Measurements from ENCODE around the gene MLN.

MLN gene

DNA sequence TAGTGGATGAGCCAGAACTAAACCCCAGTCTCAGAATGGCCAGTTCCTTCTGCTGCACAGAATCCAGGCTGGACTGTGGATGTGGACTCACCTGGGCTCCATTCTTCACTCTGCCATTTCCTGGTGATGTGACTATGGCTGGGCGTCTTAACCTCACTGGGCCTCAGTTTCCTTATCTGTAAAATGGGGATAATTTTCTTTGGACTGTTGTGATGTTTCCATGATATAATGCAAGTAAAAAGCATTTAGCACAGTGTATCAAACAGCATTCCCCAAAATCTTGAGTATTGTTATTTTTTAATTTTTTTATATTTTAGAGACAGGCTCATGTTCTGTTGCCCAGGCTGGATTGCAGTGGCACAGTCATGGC lies 51.2 kb downstream of the MLN start:
- DNase-seq (ENCODE audit: low read depth in 2 of 2) = no peak

DNA sequence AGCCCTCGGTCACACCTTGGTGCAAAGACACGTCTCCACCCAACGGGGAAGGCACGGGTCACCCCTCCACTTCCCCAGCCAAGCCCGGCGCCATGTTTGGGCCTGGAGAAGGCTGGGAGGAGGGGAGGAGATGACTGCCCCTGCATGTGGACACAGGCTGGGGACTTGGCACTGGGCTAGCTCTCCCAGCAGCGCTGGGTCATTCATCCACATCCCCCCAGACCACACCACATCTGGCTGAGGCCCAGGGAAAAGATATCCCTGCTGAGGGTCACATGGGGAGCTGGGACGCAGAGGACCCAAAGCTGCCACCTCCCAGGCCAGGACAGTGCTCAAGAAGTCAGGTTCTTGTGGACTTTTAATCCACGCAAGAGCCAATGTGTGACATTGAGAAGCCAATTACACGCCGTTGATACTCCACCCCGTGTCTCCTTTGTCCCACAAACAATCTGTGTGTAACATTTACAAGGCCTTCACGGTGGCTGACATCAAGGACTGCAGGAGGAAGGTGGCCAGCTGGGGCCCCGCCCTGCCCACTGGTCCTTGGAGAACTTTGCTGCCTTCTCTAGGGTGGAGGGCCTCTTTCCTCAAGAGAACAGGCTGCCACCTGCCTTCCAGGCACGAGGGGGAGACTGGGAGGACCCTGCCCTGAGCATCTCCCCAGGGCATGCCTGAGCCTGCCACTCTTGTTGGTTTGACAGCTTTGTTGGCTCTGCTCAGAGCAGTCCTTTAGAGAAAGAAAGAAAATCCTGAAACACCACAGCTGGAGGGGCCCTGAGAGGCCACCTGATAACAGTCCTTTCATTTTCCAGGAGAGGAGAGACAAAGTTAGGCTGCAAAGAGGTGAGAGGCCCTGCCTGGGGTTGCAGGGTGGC lies 51.8 kb downstream of the MLN start:
- DNase-seq (ENCODE audit: low read depth in 2 of 2) = no peak

- DNase-seq (ENCODE audit: low read depth in 2 of 2) = no peak
These were observed 53.4 kb downstream of the MLN start for GRCh38 chr6:33750244-33750991.

- DNase-seq (ENCODE audit: low read depth in 2 of 2) = no peak
These were observed 54.4 kb downstream of the MLN start for GRCh38 chr6:33749401-33749800.

GRCh38 chr6:33748841-33749240 lies 55.0 kb downstream of the MLN start:
- no peak for DNase-seq (ENCODE audit: low read depth in 2 of 2)

GRCh38 chr6:33747823-33748222 lies 56.0 kb downstream of the MLN start:
- no peak for DNase-seq (ENCODE audit: low read depth in 2 of 2)

DNA sequence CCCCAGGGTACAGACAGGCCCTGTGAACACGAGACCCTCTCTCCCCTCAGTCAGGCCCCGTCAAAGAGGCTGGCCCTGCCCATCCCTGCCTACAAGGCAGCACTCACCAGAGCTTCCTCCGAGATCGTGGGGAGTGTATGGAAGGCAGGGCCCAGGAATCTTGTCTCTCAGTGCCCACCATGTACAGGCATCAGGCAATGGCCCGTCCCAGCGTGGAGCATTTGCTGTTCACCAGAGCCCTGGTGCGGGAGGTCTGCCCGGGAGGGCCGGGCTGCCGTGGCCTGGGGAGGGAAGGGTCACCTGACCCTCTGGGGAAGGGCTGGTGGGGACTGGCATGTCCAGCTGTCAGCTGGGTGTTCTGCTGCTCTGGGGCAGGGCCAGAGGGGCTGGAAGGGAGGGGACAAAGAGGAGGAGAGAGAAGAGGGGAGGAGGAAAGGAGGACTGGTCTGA lies 57.1 kb downstream of the MLN start, which contains the start of gene IP6K3:
Gene IP6K3, minus strand, starts transcription at position 255 of the 450 bp plus-strand sequence. CDS start 11,429 bp downstream, outside the sequence.
- DNase-seq (ENCODE audit: low read depth in 2 of 2) = no peak

- no peak for DNase-seq (ENCODE audit: low read depth in 2 of 2)
These were observed 57.7 kb downstream of the MLN start for GRCh38 chr6:33746036-33746600.

GRCh38 chr6:33745548-33745947 lies 58.3 kb downstream of the MLN start:
- no peak for DNase-seq (ENCODE audit: low read depth in 2 of 2)

DNA sequence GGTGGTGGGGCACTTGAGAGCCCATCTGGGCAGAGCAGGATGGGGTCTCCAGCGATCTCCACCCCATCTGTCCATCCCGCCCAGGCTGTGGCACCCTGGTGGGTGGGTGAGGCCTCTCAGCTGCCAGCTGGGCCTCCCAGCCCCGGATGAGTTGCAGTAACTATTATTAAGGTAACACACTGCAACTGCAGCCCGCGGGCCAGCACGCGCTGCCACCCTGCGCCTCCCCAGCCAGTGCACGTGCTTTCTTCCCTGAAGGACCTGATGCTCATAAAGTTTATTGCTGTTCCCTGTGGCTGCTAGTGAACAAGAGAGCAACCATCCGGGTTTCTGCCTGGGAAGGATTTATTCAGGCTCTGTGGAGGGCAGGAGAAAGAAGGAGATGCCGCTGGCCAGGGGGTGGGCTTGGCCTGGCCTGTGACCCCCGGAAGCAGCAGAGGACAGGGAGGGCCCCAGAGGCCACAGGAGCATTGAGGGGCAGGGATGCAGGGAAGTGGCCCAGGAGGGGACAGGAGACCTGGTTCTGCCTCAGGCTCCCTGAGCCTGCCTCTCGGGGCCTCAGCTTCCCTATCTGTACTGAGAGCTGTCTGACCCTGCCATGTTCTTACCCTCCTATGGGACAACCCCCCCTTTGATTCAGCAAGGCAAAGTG lies 58.8 kb downstream of the MLN start:
- DNase-seq (ENCODE audit: low read depth in 2 of 2) = no peak

Data from stimulated activated CD4-positive, alpha-beta T cell treated with anti-CD3 and anti-CD28 coated beads, Interleukin-1b, Interleukin-23, amount 100 ng/mL, for 1 hour (primary cell).